ENCODE results near the gene TLR8.

Gene TLR8

DNA sequence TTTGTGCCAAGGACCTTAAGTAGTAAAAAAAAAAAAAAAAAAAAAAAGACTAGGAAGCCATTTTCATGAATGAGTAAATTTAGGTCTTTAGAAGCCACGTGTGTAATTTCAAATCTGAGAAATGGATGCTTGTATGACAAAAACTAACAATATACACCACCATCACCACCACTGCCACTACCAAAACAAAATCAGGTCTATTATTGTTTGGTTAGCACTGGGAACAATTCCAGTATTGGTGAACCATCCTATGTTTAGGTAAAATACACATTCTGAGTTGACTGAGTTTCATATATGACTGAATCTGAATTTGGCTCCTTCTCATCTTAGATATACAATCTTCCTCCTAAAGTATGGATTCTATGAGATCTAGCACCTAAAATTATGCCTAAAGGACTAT is 59.7 kb downstream of the TLR8 start:
- Histone ChIP-seq H3K27ac (ENCODE audit: low read depth, low read length) (no peak overlapping the region), H3K79me2 (ENCODE audit: control insufficient read depth, insufficient read depth, low read length, unreplicated experiment) (no peaks in the 10 kb centered on the region), H3K27me3 (ENCODE audit: insufficient read depth, low read length) (no peaks in the 10 kb centered on the region), H3K4me1 (ENCODE audit: control insufficient read depth, insufficient read depth, low read length, unreplicated experiment) (peaks cover 8% of the 10 kb centered on the region), H3K4me3 (ENCODE audit: low read depth, low read length) (no peak overlapping the region), H2AFZ (ENCODE audit: low read length, unreplicated experiment) (no peak overlapping the region), H3K36me3 (ENCODE audit: insufficient read depth, low read length) (no peaks in the 10 kb centered on the region)

DNA sequence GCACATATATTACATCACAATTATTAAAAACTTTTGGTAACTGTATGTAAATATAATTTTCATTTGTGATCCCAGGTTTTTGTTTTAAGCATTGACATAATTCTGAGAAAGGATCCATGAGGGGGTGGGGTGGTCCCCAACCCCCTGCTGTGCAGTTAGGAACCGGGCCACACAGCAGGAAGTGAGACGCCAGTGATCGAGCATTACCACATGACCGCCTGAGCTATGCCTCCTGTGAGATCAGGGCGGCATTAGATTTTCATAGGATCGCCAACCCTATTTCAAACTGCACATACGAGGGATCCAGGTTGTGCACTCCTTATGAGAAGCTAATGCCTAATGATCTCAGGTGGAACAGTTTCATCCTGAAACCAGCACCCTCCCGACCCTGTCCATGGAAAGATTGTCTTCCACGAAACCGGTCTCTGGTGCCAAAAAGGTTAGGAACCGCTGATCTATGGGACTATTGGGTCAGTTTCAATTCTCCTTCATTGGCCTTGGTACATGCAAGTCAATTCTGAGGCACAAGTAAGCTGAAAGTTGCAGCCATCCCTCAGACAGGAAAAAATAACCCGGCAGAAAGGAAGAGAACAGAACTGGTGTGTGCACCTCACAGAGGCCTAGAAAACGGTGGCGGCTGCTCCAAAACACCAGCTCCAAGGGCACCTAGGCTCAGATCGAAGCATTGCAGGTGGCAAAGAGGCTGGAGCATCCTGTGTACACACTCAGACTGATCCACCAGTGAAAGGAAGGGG is 61.5 kb downstream of the TLR8 start:
- H3K4me1 ChIP-seq (ENCODE audit: control insufficient read depth, insufficient read depth, low read length, unreplicated experiment) = peaks cover 10% of the 10 kb centered on the region
- no peak overlapping the region for H2AFZ ChIP-seq (ENCODE audit: low read length, unreplicated experiment)
- H3K79me2 ChIP-seq (ENCODE audit: control insufficient read depth, insufficient read depth, low read length, unreplicated experiment) = no peaks in the 10 kb centered on the region
- H3K27ac ChIP-seq (ENCODE audit: low read depth, low read length) = no peak overlapping the region
- H3K27me3 ChIP-seq (ENCODE audit: insufficient read depth, low read length) = no peaks in the 10 kb centered on the region
- no peaks in the 10 kb centered on the region for H3K36me3 ChIP-seq (ENCODE audit: insufficient read depth, low read length)
- no peak overlapping the region for H3K4me3 ChIP-seq (ENCODE audit: low read depth, low read length)

DNA sequence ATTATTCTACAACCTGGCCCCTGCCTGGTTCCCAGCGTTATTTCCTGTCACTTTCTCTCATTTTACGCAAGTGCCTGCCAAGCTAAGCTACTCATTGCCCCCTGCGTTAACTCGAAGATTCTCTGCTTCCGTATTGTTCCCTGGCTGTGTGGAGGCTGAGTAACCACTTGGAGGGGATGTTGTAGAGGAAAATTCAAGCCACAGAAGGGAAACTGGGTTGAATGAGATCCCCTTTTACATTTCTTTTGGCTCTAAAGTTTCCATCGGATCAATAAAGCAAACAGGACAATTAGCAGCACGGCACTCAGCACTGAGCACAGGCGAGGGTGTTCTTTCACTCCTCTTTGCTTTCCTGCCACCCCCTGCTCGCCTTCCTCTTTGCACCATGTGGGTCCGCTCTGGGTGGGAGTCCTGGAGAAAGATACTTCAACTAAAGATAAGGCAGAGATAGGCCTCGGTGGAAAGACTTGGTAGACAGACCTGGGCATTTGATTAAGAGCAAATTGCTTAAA is 64.3 kb downstream of the TLR8 start:
- peaks cover 21% of the 10 kb centered on the region for H3K4me1 ChIP-seq (ENCODE audit: control insufficient read depth, insufficient read depth, low read length, unreplicated experiment)
- peaks cover 6% of the 10 kb centered on the region; the same call in 1 of the 2 replicates for H3K36me3 ChIP-seq (ENCODE audit: insufficient read depth, low read length)
- peak overlapping the region; percentile 90 for H2AFZ ChIP-seq (ENCODE audit: low read length, unreplicated experiment)
- no peaks in the 10 kb centered on the region for H3K27me3 ChIP-seq (ENCODE audit: insufficient read depth, low read length)
- H3K27ac ChIP-seq (ENCODE audit: low read depth, low read length) = peak overlapping the region; percentile 59
- H3K79me2 ChIP-seq (ENCODE audit: control insufficient read depth, insufficient read depth, low read length, unreplicated experiment) = peaks cover 13% of the 10 kb centered on the region
- H3K4me3 ChIP-seq (ENCODE audit: low read depth, low read length) = peak overlapping the region; percentile 57

DNA sequence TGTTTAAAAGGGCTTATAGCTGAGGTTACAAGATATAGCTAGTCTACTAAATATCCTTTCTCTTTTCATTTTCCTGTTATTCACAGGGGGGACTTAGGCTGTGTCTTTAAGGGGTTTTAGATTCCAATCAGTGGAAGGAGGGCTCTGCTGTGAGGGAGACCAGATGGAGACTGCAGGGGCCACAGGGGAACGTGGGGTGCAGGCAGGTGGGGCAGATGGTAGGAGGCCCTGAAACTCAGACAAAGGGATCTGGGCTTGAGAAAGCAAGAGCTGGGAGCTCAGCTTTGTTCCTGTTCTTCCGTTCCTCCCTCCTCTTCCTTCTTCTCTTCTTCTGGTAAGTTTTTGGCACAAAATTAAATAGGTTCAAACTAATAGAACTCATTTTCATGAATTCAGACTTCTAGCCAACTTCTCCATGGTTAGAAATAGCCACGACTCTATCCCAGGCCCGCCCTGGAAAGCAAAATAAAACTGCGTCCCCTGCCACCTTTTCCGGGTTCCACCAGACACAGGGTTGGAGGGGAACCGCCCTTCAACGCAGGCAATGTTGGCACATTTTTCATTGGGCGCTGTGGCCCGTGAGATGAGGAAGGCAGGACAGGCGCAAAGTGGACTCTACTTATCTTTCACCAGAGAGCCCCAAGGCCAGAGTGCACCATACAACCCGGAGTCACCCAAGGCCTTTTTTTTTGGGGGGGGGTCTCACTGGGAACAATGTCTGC is 65.0 kb downstream of the TLR8 start:
- no peak overlapping the region for H3K4me3 ChIP-seq (ENCODE audit: low read depth, low read length)
- H3K36me3 ChIP-seq (ENCODE audit: insufficient read depth, low read length) = peaks cover 12% of the 10 kb centered on the region; the same call in 1 of the 2 replicates
- H2AFZ ChIP-seq (ENCODE audit: low read length, unreplicated experiment) = peak overlapping the region; percentile 90
- H3K79me2 ChIP-seq (ENCODE audit: control insufficient read depth, insufficient read depth, low read length, unreplicated experiment) = peaks cover 20% of the 10 kb centered on the region
- H3K27ac ChIP-seq (ENCODE audit: low read depth, low read length) = no peak overlapping the region
- no peaks in the 10 kb centered on the region for H3K27me3 ChIP-seq (ENCODE audit: insufficient read depth, low read length)
- H3K4me1 ChIP-seq (ENCODE audit: control insufficient read depth, insufficient read depth, low read length, unreplicated experiment) = peaks cover 21% of the 10 kb centered on the region

DNA sequence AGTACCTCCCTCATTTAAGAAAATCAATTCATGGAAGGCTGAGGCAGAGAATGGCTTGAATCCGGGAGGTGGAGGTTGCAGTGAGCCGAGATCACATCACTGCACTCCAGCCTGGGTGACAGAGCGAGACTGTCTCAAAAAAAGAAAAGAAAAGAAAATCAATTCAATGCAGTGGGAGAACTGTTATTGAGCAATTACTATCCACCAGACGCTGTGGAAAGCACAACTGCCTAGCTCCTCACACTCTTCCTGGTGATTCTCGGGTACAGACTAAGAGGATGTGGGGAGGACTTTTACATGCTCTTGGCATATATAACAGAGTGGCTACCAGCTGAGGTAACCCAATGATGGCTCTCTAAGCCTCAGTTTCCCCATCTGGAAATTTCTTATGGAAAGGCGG is 65.8 kb downstream of the TLR8 start:
- H3K27me3 ChIP-seq (ENCODE audit: insufficient read depth, low read length) = no peaks in the 10 kb centered on the region
- peaks cover 27% of the 10 kb centered on the region for H3K79me2 ChIP-seq (ENCODE audit: control insufficient read depth, insufficient read depth, low read length, unreplicated experiment)
- no peak overlapping the region for H3K27ac ChIP-seq (ENCODE audit: low read depth, low read length)
- no peak overlapping the region for H2AFZ ChIP-seq (ENCODE audit: low read length, unreplicated experiment)
- peaks cover 21% of the 10 kb centered on the region for H3K4me1 ChIP-seq (ENCODE audit: control insufficient read depth, insufficient read depth, low read length, unreplicated experiment)
- H3K36me3 ChIP-seq (ENCODE audit: insufficient read depth, low read length) = peaks cover 14% of the 10 kb centered on the region
- no peak overlapping the region for H3K4me3 ChIP-seq (ENCODE audit: low read depth, low read length)

Measured in ACC112 (cell line).